ENCODE data around the gene HCN3. TPM values are rescaled to one million over a fixed set of nuclear protein-coding genes. Genes with fewer than 3 reads are reported as not detected.

The HCN3 gene
- total and polyA plus RNA-seq, 2 of the 13 experiments (the other 11 are each of a cell fraction or from before 2014, with no cell fraction given), result 2.4 to 10.2 TPM

DNA sequence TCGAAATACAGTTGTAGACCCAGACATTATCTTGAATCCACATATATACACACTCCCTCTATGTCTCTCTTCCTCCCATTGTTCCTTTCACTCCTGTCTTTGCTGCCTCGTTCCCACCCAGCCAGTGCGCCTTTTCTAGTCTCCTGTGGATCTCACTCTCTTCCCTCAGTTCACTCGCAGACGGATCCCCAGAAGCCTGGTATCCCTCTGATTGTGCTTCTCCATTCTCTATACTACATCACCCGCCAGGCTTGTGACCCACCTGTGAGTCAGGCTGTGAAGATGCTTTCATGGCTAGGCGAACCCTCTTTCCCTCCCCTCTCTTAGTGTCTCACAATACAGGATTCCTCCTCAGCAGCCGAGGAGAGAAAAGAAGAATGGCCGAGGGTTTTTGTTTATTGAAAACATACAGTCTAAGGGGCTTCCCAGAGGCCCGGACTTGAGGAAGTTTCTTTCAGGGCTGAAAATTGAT lies 1.5 kb downstream of the HCN3 start:
- TSS peak; percentile 51 for BruUV-seq (replicated peaks)
- ChIA-PET CTCF (ENCODE audit: low intra/inter-chr PET ratio, low total read pairs) (interaction anchor here (2.1 to 2.4 kb wide), 2 partner anchors 29 to 45 kb away, joined by 21 to 35 read pairs; partner anchors contain the start of gene FDPS), POLR2A (interaction anchor here (1.1 to 1.4 kb wide), 3 partner anchors 22 to 45 kb away, joined by 3 to 6 read pairs (median 3); no protein-coding TSS in a partner anchor)
- WGBS (ENCODE audit: low lambda C conversion rate), result 75% methylated on average over 10 of the region's 10 CpGs
- no peak for ATAC-seq
- peak overlapping the region; percentile 95 for H3K4me2 ChIP-seq (ENCODE audit: low read depth, low read length)
- in situ Hi-C loops (cut with HindIII; ENCODE audit: extremely low pct_ligation_motif_present, low pct_unique_long_range_greater_than_20kb), result loop anchor here (5.0 kb wide), 1 partner anchor 39 kb away; no protein-coding TSS in a partner anchor
- H2AFZ ChIP-seq (ENCODE audit: low read length), result no peak overlapping the region
- DNase-seq (ENCODE audit: low spot score), result no peak
- H3K36me3 ChIP-seq (replicated peaks in 1 of 2; ENCODE audit: control insufficient read depth in 1 of 2, insufficient read depth in 2 of 2, low read length in 2 of 2), result no peaks in the 10 kb centered on the region; a peak in 1 of 5 replicates
- H4K20me1 ChIP-seq (ENCODE audit: insufficient read depth, low read length), result no peaks in the 10 kb centered on the region
- peak overlapping the region in 1 of 3 experiments; percentile 97; a peak in 3 of 6 replicates for H3K4me3 ChIP-seq (replicated peaks in 1 of 3; ENCODE audit: insufficient read depth in 1 of 3, low read depth in 2 of 3, low read length in 3 of 3)
- no peak for TF ChIP-seq ARNT2 (CRISPR knock-in tag; IDR thresholded peaks at IDR 0.05; ENCODE audit: low read depth)
- TF ChIP-seq CEBPG (CRISPR knock-in tag; IDR thresholded peaks at IDR 0.05), result no peak
- no peak for TF ChIP-seq PAF1 (CRISPR knock-in tag; IDR thresholded peaks at IDR 0.05)
- TF ChIP-seq JUND (CRISPR knock-in tag; IDR thresholded peaks at IDR 0.05), result no peak
- no peak for TF ChIP-seq TAF15 (IDR thresholded peaks at IDR 0.05; ENCODE audit: low read depth, low read length, poor library complexity, severe bottlenecking)
- TF ChIP-seq NR1H2 (CRISPR knock-in tag; IDR thresholded peaks at IDR 0.05; ENCODE audit: borderline replicate concordance, low read depth), result no peak
- no peak for TF ChIP-seq ZNF569 (CRISPR knock-in tag; IDR thresholded peaks at IDR 0.05; ENCODE audit: borderline replicate concordance)
- H3K9me3 ChIP-seq (ENCODE audit: low read length), result no peaks in the 10 kb centered on the region
- no peak overlapping the region for H3K9ac ChIP-seq (ENCODE audit: insufficient read depth, low read depth, low read length)
- no peaks in the 10 kb centered on the region for H3K79me2 ChIP-seq (ENCODE audit: insufficient read depth, low read length)
- peaks cover 39% of the 10 kb centered on the region for H3K4me1 ChIP-seq (ENCODE audit: insufficient read depth, low read length)
- intact Hi-C loops (cut with micrococcal nuclease; ENCODE audit: unreplicated experiment), result loop anchor here (5.0 kb wide), 1 partner anchor 44 kb away; the partner anchor contains the start of gene RUSC1
- H3K27me3 ChIP-seq (ENCODE audit: control insufficient read depth in 1 of 2, insufficient read depth in 2 of 2, low read length in 2 of 2), result no peaks in the 10 kb centered on the region; a peak in 1 of 5 replicates
- no peak for FAIRE-seq
- H3K27ac ChIP-seq (ENCODE audit: extremely low read length, insufficient read depth, low read length), result no peak overlapping the region

DNA sequence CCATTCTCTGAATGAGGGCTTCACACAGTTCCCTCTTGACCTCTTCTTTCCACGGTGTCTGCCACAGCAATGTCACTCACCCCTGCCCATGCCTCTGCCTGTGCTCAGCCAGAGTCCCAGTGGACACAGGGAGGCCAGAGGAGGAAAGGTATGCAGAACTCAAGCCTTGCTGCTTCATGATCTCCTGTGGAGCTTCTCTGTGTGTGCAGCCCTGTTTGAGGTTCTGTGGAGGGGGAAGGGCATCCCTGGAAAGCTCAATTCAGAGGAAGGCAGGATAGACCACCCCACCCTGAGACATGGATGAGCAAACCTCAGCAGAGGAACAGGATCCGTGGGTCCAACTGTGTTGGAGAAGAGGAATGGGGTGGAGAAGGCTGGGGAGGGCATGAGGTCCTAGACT lies 2.0 kb downstream of the HCN3 start:
- ChIA-PET CTCF (ENCODE audit: low intra/inter-chr PET ratio, low total read pairs) (no interaction called here), POLR2A (interaction anchor here (1.4 kb wide), 1 partner anchor 29 kb away, joined by 6 read pairs; no protein-coding TSS in a partner anchor)
- no peak overlapping the region for H3K27ac ChIP-seq (ENCODE audit: extremely low read length, insufficient read depth, low read length)
- H3K9ac ChIP-seq (ENCODE audit: insufficient read depth, low read depth, low read length), result no peak overlapping the region
- WGBS (ENCODE audit: low lambda C conversion rate), result 91% methylated on average over 2 of the region's 2 CpGs
- DNase-seq (ENCODE audit: low spot score), result no peak
- no peaks in the 10 kb centered on the region; a peak in 1 of 5 replicates for H3K27me3 ChIP-seq (ENCODE audit: control insufficient read depth in 1 of 2, insufficient read depth in 2 of 2, low read length in 2 of 2)
- no peak overlapping the region for H3K4me2 ChIP-seq (ENCODE audit: low read depth, low read length)
- no peaks in the 10 kb centered on the region; a peak in 1 of 5 replicates for H3K36me3 ChIP-seq (replicated peaks in 1 of 2; ENCODE audit: control insufficient read depth in 1 of 2, insufficient read depth in 2 of 2, low read length in 2 of 2)
- no peaks in the 10 kb centered on the region for H3K79me2 ChIP-seq (ENCODE audit: insufficient read depth, low read length)
- H2AFZ ChIP-seq (ENCODE audit: low read length), result no peak overlapping the region
- TF ChIP-seq SIN3B (IDR thresholded peaks at IDR 0.05; ENCODE audit: low read length), result no peak
- H3K9me3 ChIP-seq (ENCODE audit: low read length), result no peaks in the 10 kb centered on the region
- ATAC-seq, result no peak
- no peaks in the 10 kb centered on the region for H4K20me1 ChIP-seq (ENCODE audit: insufficient read depth, low read length)
- H3K4me3 ChIP-seq (replicated peaks in 1 of 3; ENCODE audit: insufficient read depth in 1 of 3, low read depth in 2 of 3, low read length in 3 of 3), result no peak overlapping the region
- FAIRE-seq, result no peak
- intact Hi-C loops (cut with micrococcal nuclease; ENCODE audit: unreplicated experiment) (loop anchor here (5.0 kb wide), 1 partner anchor 43 kb away; the partner anchor contains the start of gene RUSC1), in situ Hi-C loops (cut with HindIII; ENCODE audit: extremely low pct_ligation_motif_present, low pct_unique_long_range_greater_than_20kb) (loop anchor here (5.0 kb wide), 1 partner anchor 38 kb away; no protein-coding TSS in a partner anchor)
- peaks cover 38% of the 10 kb centered on the region for H3K4me1 ChIP-seq (ENCODE audit: insufficient read depth, low read length)
- no TSS peak for BruUV-seq (replicated peaks)
